H1 (cell line): ENCODE measurements around the gene REXO5. TPM values are rescaled to one million over a fixed set of nuclear protein-coding genes. Genes with fewer than 3 reads are reported as not detected.

Source experiments
- ASH2L ChIP-seq: fragments of 200-600, 300-600 bp; sonication (generic); IDR thresholded peaks from one replicate; pipeline ENCODE4 v1.7.1; 2017; ENCODE audit warnings: low read length
- TCF12 ChIP-seq: IDR thresholded peaks from 2 replicates; pipeline ENCODE4 v1.6.1; 2011; ENCODE audit warnings: low read depth, mild to moderate bottlenecking, low read length
- polyA plus RNA-seq, 7 experiments: library from polyadenylated mRNA; depleted of rRNA in 3 of 7; stranded (reverse) in 5 of 7; unstranded in 2 of 7; fragments of >200 nt in 5 of 7; fragments of 200-250 nt in 2 of 7; gene quantifications; 1 replicate in 5 of 7; 2 replicates in 1 of 7; 4 replicates in 1 of 7; pipeline versions ENCODE4 v1.2.1 to v1.2.3, GENCODE V29; 2011 to 2013; ENCODE audit warnings: missing spikeins in 2 of 7, mixed read lengths in 2 of 7
- total RNA-seq: library from RNA; stranded (reverse); fragmentation: NEBNext Ultra II Directional; extraction: Animal tissue kit (Norgen Biotek cat#: 25700); gene quantifications from 2 replicates; pipeline ENCODE4 v1.2.1, GENCODE V29; 2021

Gene REXO5
- total and polyA plus RNA-seq, 2 of the 8 experiments (the other 6 are each of a cell fraction or from before 2014, with no cell fraction given): 2.4 to 8.9 TPM

- TF ChIP-seq TCF12: no peak
- TF ChIP-seq ASH2L: no peak
Measured at GRCh38 chr16:20791923-20792612, 14.3 kb upstream of the REXO5 start (continued).
